Erythroblast (primary cell): ENCODE data around the gene SYNE2.

Source experiments
- GATA1 ChIP-seq: IDR thresholded peaks from 2 replicates; pipeline ENCODE4 v1.6.1; 2011; ENCODE audit warnings: low read depth, mild to moderate bottlenecking, control low read depth, low read length, moderate library complexity
- POLR2A ChIP-seq: IDR thresholded peaks from 2 replicates; pipeline ENCODE4 v1.6.1; 2011; ENCODE audit warnings: mild to moderate bottlenecking, low read length

DNA sequence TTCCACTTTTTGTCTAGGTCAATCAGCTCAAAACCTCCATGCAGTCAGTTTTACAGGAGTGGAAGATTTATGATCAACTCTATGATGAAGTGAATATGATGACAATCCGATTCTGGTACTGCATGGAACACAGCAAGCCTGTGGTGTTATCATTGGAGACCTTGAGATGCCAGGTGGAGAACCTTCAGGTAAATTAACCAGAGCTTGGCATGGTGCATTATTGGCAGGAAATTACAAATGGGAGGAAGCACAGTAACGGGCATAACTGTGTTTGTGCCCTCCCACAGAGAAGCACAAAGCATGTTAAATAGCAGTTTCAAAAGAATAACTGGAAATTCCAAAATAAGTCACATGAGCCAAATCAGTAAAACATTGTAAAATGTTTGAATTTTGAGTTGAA, 305.8 kb downstream of the SYNE2 start:
- TF ChIP-seq POLR2A (no peak), GATA1 (no peak)
